CD4-positive, alpha-beta T cell treated with Interferon alpha-2 for 1 hour (primary cell): ENCODE results near the gene PAFAH1B2.
A peak's percentile ranks its signal among the peaks of the same experiment; 100 is the strongest.
"Not testable (repeated sequence)": the region's sequence is repeated elsewhere in the genome, so short reads cannot be mapped to it uniquely, and the experiment has no call there.

ENCODE experiments used
- DNase-seq, 2 donors: peaks; one replicate each; pipeline ENCODE4 v3.0.0-alpha.2; 2020 to 2022

PAFAH1B2 gene

DNA sequence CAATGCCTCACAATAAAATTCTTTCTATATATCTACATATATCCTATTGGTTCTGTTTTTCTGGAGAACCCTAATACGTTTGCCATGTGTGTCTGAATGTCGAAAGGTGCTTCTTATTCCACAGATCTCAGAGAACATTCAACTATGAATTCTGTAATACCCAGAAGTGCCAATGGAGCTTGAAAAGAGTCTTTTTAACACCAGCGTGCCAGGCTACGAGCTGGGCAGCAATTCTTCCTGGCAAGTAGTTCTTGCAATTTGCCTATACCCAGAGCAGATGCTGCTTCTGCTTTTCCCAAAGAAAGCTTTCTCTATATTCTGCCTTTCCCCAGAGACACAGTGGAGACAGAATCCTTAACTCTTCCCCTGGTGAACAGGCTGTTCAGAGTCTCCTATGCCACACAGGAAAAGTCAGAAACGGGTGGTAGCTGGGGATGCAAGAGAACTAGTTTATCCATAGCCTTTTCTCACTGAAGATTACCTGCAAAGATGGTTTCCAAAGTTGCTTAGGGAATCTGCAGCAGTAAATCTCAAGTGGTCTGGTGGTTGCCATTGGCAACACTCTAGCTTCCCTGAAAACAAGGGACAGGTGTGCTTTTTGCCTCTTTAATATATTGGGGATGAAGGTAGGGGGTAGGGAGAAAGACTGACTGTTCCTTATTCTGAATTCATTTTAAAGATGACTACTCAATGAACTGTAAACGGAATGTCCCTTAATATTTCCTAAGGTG, 16.8 kb upstream of the PAFAH1B2 start:
- no peak for DNase-seq

DNA sequence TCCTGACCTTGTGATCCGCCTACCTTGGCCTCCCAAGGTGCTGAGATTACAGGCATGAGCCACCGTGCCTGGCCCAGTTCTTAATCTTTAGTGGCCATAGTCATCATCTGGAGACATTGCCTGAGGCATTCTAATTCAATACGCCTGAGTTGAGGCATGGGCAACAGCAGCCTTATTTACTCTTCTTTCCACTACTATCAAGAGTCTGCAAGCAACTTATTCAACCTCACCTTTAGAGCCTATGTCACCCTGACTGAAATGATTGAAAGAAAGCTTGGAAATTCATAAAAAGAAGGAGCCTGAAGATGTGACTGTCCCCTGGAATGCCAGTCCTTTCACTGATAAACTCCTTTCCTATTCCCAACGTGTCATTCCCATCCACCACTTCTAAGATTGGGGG, 15.8 kb upstream of the PAFAH1B2 start:
- DNase-seq, result no peak

DNA sequence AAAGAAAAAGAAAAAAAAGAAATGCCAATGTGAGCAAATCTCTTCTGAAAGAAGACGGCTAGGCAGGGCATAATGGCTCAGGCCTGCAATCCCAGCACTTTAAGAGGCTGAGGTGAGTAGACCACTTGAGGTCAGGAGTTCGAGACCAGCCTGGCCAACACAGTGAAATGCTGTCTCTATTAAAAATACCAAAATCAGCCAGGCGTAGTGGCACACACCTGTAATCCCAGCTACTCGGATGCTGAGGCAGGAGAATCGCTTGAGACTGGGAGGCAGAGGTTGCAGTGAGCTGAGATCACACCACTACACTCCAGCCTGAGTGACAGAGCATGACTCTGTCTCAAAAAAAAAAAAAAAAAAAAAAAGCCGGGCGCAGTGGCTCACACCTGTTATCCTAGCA, 13.7 kb upstream of the PAFAH1B2 start:
- not testable (repeated sequence) for DNase-seq

DNA sequence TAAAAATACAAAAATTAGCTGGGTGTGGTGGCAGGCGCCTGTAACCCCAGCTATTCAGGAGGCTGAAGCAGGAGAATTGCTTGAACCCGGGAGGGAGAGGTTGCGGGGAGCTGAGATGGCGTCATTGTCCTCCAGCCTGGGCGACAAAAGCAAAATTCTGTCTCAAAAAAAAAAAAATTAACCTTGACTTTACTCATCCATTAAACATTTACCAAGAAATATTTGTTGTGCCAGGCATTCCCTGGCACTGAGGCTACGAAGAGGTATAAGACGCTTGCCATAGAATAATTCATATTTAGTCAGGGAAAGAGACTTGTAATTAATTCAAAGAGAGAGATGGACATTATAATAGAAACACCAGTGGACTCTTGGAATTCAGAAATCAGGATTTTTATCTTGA, 13.2 kb upstream of the PAFAH1B2 start:
- DNase-seq, result no peak

DNA sequence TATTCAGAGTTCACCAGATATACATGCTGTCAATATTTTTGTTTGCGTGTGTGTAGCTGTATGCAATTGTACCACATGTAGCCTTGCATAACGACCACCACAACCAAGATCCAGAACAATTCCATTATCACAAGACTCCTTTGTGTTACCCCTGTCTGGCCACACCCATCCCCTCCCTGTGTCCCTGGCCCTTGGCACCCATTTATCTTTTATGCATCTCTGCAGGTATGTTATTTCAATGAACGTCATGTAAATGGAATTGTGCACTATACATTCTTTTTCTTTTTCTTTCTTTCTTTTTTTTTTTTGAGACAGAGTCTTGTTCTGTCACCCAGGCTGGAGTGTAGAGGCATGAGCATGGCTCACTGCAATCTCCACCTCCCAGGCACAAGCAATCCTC, 9.7 kb upstream of the PAFAH1B2 start:
- no peak for DNase-seq

DNA sequence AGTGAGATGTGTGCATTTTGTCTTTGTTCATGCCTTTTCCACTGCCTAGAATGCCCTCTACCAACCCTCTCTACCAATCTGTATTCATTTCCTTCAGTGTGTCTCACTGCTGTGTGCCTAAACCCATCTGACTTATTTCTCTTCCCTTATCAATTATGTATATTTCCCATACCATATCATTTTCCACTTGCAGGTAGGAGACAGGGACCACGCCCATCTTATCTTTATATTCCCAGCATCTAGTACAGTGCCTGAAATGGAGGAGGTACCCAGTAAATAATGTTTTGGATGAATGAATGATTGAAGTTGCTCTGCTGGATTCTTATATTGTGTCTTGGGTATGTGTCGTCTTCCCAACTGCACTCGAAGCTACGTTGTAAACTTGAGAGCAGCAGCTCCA, 9.1 kb upstream of the PAFAH1B2 start:
- not testable (repeated sequence) for DNase-seq

DNA sequence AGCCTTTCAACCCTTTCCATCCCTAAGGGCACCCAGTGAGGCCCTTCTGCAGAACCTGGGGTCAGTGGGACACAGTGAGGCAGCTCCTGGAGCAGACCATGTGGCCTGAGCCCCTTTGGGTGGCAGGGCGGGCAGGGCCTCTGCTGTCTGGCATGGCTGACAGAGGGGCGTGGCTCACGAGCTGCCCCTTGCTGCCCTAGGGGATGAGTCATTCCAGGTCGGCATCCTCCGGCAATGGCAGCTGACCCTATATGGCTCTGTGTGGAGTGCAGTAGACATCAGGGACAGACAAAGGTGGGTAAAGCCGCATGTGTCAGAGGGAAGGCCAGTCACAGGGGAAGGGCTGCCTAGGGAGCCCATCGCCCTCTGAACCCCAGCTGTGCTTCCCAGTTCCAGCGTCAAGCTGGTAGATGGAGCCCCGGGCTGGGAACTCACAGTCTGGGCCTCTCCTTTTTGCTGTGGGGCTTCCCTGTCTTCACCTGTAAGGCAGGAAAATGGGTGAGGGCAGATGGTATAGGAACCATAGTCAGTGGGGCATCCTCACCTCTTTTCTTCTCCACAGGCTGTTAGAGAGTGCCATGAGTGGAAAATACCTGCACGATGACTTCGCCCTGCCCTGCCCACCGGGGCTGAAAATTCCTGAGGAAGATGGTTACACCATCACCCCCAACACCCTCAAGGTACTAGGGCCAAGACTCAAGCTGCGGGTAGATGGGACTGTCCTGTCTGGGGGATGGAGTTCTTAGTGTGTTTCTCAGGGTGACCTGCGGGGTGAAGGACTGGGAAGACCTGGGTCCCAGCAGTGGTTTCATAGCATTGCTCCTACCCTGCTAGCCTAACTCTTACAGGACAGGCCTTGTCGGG, 6.6 kb upstream of the PAFAH1B2 start:
- not testable (repeated sequence) for DNase-seq

DNA sequence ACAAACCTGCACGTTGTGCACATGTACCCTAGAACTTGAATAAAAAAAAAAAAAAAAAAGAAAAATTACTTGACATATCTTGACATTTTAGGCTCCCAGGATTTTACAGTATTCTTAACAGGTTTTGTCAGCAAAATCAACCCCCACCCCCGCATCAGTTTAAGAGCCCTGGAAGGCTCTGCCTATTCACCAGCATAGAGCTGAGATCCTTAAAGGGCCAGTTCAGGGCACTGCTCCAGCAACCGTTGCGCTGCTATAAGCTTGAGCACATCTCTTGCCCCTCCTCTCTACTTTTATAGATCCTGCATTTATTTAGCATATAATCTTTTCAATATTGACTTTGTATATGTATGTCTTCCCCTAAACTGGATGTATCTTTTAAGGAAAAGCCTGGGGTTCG, 697 bp upstream of the PAFAH1B2 start:
- peak; percentile 9 to 27 for DNase-seq

DNA sequence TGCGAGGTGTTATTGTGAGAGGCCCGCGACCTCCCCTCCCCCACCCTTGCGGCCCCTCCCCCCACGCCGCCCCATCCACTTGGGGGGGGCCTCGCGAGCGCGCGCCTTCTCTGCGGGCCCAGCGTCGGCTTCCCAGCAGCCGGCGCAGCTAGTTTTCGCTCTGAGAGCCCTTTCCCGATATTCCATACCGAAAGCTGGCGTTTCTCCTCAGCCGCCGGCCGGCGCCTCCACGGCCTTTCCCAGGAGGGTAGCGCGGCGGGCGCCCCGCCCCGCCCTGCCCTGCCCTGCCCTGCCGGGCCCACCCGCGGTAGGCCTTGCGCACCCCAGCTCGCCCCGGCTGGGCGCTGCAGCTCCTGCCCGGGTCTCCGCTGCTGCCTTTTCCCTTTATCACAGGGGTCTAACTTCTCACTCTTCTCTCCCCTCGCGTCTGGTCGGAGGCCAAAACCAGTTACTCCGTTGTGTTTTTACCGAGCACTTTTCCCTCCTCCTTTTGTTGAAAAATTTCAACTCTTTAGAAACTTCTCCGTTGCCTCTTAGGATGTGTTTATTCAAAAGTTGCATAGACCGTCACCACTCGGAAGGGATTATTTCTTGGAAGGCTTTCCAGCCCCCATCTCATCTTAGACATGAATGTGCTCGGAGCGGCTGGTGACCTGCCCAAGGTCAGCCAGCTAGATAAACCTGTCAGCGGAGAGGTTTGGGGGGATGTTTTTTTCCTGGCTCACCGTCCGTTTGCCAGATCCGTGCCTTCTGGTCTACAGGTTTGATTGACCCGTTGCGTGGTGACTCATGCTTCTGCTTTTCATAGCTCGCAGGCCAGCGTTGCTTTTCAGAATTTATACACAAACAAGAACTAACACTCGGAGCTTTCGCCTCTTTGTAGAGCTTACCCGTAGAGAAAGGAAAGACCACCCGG, 648 bp downstream of the PAFAH1B2 start:
- peak; percentile 23 to 37 for DNase-seq

DNA sequence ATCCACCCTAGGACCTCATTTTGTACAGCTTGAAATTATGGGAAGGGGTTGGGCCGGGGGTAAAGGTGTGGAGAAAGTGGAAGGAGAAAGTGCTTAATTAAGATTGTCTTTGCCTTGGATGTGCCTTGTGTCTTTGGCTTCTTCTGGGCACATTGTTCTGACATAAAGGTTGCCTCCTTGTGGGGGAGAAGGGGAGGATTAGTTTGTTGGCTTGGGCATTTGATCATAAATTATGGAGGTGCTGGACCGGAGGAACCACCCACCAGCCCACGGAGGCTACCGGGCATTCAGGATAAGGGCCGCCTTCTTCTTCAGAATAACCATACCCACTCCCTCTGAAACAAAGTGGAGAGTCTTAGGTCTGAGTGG, 1.3 kb downstream of the PAFAH1B2 start:
- DNase-seq, result peak; percentile 1 to 39

DNA sequence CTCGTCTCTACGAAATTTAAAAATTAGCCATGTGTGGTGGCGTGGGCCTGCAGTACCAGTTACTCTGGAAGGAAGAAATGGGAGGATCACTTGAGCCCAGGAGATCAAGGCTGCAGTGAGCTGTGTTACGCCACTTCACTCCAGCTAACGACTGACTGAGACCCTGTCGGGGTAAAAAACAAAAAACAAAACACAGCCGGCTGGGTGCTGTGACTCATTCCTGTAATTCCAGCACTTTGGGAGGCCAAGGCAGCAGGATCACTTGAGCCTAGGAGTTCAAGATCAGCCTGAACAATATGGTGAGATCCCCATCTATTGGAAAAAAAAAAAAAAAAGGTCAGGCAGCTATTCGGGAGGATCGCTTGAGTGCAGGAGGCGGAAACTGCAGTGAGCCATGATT, 2.4 kb downstream of the PAFAH1B2 start:
- no peak for DNase-seq

DNA sequence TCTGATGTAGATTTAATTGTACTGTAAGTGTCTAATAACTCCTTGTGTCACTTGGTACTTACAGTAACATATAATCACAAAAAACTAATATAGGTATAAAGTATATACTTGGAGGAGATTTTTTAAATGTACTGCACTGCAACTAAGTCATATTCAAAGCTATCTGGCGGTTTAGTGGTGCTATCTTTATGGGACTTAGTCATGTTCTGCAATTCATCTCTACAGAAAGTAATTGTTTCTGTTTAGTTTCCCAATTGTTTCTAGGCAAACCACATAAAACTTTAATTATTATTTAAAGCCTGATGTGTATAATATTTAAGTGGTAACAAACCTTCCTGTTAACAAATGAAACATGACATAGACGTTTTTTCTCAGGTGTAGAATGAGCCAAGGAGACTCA, 8.0 kb downstream of the PAFAH1B2 start:
- no peak for DNase-seq

DNA sequence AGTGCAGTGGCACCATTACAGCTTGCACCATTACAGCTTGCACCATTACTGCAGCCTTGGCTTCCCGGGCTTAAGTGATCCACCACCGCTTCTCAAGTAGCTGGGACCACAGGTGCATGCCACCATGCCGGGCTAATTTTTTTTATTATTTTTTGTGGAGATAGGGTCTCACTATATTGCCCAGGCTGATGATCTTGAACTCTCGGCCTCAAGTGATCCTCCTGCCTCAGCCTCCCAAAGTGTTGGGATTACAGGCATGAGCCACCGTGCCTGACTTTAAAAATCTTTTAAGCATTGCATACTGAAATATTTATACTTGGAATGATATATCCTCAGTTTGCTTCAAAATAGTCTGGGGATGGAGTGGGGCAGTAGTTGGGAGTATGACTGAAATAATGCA, 10.4 kb downstream of the PAFAH1B2 start:
- no peak for DNase-seq

DNA sequence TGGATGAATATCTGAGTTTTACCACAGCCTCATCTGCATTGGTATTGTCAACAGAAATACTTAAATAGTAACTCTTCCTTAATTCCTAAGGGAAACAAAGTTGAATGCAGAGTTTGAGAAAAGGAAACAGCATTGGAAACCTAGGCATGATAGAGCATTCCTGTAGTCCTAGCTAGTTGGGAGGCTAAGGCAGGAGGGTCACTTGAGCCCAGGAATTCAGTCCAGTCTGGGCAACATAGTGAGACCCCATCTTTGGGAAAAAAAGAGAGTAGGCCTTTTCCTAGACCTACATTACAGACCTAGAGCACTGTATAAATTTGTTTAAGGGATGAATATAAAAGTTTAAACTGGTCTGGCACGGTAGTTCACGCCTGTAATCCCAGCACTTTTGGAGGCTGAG, 13.4 kb downstream of the PAFAH1B2 start:
- no peak for DNase-seq

DNA sequence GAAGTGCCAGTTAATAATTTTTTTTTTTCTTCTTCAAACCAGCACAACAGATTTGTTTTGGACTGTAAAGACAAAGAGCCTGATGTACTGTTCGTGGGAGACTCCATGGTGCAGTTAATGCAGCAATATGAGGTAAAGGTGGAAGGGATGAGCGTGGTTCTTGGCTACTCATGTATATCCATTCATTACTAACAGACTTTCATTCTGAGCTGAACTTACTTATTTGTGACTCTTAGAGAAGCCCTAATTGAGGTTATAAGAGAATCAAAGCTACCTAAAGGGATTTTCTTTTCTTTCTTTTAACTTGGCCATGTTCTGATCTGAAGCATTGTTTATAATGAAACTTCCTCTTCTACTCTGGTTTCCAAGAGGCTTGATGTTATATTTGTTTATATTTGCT, 15.8 kb downstream of the PAFAH1B2 start:
- DNase-seq, result no peak

DNA sequence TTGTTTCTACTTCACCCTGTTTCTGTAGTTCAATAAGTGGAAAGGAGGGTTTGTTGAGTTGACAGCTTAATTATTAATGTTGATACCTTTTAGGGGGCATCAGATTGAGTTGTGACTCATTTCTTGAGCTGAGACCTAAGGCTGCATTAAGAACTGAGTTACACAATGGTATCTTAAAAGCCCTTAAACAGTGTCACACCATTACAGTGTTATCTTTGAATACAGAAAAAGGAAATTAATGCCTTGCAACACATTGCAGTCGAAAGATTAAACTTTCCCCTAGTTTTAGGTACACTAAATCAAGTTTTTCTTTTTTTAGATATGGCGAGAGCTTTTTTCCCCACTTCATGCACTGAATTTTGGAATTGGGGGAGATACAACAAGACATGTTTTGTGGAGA, 16.7 kb downstream of the PAFAH1B2 start:
- no peak for DNase-seq

DNA sequence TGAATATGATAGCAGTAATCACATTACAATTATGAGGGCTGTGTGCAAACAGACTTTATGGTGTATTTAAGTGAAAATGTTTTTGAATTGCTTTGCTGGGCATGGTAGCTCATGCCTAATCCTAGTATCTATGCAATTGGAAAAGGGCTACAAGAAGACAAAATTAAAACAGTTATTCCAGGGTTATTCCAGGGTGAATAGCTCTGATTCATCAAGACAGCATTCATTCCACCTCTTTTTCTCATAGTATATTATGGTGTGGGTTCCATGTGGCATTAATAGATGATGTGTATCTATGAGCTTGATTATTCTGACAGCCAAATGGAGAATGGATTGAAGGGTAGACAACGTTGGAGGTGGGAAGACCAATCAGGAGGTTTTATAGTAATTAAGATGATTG, 22.4 kb downstream of the PAFAH1B2 start:
- no peak for DNase-seq

DNA sequence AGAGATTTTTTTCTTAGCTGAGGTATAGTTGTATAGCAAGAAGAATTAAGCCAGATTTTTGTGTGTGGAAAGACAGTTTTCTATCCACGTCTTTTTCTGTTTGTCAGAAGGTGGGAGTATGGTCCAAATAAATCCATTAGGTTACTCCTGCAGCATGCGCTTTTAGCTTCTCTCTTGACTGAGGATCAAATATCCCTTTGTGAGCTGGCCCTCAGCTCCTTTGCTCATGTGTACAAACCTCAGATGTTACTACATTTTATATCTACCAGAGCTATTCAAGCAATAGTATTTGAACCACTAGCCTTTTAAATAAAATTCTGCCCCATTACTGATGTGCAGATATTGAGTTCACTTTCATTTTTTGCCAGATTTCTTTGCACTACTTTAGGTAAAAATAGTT, 25.6 kb downstream of the PAFAH1B2 start:
- no peak for DNase-seq

DNA sequence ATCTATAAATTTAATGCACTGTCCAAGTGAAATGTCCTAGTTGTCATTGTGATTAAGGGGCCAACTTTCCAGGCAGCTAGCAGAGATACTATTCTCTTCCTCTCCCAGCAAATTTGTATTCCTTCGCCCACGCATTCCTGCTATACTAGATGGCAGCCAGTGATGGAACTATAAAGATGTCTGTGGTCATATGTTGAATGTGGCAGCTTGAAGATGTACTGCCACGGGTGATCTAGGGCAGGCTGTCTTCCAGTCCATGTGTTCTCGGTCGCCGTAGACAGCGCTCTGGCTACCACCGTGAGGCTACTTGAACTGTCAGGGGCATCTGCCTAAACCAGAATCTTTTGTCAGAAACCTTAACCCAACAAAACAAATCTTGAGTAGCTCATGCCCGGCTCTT, 26.1 kb downstream of the PAFAH1B2 start:
- no peak for DNase-seq

DNA sequence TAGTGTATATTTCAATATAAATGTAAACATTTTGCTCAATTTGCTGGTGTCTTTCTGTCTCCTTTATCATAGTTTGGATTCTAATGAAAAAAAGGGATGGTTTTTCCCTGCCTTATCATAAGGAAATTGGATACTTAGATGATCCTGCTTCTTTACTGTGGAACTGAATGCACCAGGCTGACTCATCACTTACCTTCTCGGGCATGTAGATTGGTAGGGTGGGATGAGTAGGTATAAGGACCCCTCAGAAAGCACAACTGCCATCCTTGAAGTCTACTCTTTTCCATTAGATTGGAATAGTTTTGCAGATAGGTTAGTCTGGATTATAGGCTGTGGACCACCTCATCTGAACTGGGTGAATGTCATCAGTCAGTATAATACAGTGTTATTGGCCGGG, 26.9 kb downstream of the PAFAH1B2 start:
- no peak for DNase-seq

DNA sequence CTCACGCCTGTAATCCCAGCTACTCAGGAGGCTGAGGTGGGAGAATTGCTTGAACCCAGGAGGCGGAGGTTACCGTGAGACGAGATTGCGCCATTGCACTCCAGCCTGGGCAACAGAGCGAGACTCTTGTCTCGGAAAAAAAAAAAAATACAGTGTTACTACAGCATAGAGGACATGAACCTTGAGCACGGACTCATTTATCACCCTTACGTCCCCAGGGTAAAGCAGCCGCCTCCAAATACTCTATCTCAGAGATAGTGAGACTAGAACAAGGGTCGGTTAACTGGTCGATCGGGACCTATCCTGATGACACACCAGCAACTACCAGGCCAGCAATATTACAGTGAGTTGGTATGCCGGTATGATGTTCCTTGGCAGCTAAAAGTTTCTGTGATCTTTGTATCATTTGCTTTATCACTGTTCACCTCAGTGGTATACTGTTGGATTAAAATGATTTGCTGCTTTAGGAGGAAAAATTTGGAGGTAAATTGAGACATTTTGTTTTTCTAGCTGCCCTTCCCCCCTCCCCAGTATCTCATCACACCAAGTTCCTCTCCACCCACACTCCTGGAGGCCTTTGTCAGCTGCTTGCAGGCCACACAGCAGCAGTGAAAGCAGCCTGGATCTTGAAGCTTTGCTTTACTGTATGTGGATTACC, 27.4 kb downstream of the PAFAH1B2 start:
- DNase-seq, result no peak

DNA sequence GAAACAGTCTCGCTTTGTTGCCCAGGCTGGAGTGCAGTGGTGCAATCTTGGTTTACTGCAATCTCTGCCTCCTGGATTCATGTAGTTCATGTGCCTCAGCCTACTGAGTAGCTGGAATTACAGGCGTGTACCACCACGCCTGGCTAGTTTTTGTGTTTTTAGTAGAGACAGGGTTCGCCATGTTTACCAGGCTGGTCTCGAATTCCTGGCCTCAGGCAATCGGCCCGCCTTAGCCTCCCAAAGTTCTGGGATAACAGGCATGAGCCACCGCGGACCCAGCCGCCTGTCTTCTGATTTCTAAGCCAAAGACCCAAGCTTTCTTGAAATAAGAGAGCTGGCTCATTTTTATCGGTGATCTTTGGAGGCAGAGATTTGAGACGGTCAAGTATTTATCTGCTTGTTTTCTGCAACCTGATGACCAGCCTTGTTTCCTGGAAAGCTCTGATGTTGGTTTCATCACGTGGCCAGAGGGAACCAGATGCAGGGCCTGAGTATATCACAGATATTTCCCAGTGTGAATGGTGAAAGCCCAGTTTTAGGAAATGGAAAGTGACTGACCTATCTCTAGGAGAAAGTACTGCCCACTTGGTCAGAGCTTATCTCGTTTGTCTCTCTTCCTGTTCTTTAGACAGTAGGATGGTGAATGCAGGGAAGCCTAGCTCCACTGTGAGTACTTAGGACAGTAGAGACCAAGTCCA, 28.8 kb downstream of the PAFAH1B2 start:
- no peak for DNase-seq
